HG03342 (cell line): ENCODE measurements around the gene CABP2.
"Not testable (repeated sequence)": the region's sequence is repeated elsewhere in the genome, so short reads cannot be mapped to it uniquely, and the experiment has no call there.

Experiments used
- ATAC-seq: cut with Tn5 transposase; IDR thresholded peaks from one replicate; pipeline ENCODE4 v1.9.1; 2021; ENCODE audit warnings: mild to moderate bottlenecking, moderate library complexity; ENCODE audit not compliant: unreplicated experiment

CABP2 gene

DNA sequence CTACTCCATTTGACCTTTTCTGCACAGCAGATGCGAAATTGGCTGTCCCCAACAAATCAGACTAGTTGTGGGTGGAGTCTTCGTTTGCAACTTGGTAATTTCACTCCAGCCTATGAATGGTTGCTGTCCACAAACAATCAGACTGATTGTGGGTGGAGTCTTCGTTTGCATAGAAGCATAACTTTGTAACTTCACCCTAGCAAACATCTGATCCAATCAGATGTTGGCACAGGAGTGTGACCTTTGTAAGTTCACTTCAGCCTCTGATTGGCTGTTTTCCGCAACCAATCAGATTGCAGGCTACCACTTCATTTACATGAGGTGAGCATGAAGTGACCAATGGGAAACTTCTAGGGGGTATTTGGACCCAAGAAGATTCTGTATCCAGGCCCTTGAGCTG, 16.3 kb upstream of the CABP2 start:
- no peak for ATAC-seq

GRCh38 chr11:67538823-67539505, 15.7 kb upstream of the CABP2 start:
- ATAC-seq: no peak

DNA sequence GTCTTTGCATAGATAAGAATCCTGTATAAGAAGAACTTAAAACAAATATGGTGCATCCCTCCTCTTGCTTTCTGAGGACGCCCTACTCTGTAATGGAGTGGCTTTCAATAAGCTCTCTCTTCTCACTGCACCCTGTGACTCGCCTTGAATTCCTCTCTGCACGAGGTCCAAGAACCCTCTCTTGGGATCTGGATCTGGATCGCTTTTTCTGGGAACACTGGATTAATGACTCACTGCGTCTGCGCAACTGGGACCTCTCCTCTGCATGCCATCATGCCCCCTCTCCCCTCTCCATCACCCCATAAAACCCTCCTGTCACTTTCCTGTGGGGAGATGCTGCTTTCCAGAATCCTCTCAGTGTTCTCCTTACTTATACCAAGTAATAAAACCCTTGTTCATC, 15.1 kb upstream of the CABP2 start:
- ATAC-seq: no peak

DNA sequence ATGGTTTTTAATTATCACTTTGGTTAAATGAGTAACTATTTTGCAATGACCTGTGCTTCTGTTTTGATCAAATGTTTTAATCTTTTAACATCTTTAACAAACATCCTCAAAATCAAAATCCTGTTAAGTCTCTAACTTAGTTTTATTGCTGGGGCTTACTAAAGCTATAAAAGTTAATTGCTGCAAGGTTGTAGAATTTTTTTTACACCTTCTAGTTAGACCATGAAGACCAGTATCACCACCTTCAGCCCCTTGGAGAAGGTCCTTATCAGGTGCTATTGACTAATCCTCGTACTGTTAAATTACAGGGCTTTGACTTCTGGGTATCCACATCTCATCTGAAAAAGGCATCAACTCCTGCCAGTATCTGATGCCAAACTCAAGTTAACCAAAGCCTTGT, 12.3 kb upstream of the CABP2 start:
- no peak for ATAC-seq

DNA sequence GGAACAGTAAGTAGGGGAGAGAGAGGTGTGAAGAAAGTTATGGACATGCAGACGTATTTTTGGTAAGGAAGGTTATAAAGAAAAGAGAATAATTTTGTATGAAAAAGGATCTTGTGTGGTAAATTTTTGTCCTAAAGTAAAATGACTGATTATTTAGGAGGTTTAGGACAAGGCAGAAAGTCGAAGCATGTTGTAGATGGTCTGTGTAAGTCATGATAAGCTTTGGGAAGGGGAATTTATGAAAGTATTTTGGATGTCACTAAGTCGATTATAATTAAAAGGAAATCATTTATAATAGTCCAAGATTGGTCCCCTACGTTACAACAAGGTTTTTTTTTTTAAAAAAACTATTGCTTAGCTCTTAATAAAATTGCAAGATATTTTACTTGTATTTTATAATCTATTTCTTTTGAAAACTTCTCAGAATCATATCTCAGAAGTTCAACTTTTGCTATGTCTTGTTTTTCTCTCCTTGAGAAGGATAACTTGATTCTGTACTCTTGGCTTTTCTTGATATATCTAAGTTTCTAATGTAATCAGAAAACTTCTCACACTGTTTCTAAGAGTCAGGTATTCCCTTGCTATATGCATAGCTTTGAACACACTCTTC, 10.9 kb upstream of the CABP2 start:
- ATAC-seq: no peak

DNA sequence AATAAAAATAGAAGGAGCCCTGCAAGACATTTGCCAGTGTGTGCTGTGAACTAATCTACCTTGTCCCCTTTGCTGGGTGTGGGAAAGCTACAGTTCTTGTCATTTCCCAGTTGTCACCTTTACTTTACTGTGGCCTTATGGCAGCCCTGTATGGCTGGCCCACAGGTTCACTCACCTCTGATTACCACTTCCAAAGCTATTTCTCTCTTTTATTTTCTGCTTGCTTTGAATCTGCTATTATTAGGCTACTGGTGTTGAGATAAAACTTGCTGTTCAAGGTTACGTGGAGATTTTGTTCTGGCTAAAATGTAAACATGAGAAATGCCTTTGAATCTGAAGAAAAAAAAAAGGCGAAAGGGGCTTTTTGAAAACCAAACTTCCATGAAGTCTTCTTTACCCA, 9.6 kb upstream of the CABP2 start:
- no peak for ATAC-seq

GRCh38 chr11:67530282-67530592, 7.0 kb upstream of the CABP2 start:
- ATAC-seq: no peak

DNA sequence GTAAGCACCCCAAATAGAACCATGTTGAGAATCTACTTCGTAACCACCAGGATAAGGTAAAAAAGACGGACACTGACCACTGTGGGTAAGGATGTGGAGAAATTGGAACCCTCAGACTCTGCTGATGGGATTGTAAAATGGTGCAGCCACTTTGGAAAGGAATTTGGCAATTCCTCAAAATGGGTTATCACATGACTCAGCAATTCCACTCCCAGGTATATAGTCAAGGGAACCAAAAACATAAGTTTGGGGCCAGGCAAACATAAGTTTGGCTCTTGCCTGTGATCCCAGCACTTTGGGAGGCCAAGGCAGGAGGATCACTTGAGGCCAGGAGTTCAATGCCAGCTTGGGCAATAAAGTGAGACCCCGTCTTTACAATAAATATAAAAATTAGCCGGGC, 5.1 kb upstream of the CABP2 start:
- no peak for ATAC-seq

GRCh38 chr11:67525275-67525976, 2.2 kb upstream of the CABP2 start:
- no peak for ATAC-seq

GRCh38 chr11:67524480-67524808, 1.2 kb upstream of the CABP2 start:
- no peak for ATAC-seq

DNA sequence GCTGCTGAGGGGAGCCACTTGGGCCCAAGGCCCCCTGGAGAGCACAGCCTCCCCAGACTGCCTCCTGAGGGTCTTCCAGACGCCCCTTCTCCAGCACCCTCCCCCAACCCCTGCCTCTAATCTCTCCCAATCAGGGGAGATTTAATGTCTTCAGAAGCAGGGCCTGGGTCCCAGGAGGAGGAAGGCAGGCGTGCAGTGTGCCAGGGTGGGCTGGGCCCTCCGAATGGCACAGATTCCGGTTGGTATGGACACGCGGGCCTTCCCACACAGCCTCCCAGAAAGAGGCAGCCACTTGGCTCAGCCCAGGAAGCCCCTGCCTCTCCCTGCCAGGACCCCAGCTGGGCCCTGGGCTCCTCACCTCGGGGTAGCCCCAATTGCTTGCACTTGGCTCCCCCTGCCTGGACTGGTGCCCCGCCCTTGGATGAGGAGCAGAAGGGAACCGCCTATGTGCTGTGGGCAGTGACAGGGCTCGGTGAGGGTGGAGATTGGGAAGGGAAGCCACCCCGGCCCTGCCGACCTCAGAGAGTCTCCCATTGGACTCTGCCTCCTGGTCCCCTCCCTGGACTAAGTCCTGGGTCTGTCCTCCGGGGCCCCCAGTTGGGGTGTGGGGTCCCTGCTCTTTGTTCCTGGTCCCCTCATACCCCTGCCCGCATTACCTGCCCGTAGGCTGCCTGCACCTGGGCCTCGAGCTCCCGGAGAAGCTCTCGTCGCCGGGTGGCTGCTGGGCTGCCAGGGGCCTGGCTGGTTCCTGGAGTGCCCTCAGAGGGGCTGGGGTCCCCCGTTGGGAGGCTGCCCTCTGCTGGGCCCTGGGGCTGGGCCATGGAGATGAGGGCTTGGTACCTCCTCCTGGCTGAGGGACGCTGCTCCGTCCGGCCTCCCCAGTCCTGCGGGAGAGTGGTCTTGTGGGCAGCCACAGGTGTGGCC, 572 bp upstream of the CABP2 start:
- ATAC-seq: no peak

GRCh38 chr11:67522338-67522737, 908 bp downstream of the CABP2 start:
- no peak for ATAC-seq

DNA sequence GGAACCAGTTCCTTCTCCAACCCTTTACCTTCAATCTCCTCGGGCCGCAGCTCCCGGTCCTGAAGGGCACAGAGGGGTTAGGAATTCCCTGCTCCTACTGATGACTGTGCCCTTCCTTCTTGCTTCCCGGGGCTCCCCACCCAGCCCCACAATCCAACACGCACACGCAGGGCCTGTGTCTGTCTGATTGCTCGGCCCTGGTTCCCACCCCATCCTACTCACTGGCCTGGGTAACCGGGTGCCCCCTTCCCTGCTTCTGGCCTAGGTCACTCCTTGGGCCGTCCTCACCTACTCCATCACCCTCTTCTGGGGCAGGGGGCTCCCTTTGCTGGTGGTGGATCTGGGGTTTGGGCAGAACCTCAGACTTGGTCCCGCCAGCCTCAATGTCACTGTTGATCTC, 1.3 kb downstream of the CABP2 start:
- ATAC-seq: no peak

DNA sequence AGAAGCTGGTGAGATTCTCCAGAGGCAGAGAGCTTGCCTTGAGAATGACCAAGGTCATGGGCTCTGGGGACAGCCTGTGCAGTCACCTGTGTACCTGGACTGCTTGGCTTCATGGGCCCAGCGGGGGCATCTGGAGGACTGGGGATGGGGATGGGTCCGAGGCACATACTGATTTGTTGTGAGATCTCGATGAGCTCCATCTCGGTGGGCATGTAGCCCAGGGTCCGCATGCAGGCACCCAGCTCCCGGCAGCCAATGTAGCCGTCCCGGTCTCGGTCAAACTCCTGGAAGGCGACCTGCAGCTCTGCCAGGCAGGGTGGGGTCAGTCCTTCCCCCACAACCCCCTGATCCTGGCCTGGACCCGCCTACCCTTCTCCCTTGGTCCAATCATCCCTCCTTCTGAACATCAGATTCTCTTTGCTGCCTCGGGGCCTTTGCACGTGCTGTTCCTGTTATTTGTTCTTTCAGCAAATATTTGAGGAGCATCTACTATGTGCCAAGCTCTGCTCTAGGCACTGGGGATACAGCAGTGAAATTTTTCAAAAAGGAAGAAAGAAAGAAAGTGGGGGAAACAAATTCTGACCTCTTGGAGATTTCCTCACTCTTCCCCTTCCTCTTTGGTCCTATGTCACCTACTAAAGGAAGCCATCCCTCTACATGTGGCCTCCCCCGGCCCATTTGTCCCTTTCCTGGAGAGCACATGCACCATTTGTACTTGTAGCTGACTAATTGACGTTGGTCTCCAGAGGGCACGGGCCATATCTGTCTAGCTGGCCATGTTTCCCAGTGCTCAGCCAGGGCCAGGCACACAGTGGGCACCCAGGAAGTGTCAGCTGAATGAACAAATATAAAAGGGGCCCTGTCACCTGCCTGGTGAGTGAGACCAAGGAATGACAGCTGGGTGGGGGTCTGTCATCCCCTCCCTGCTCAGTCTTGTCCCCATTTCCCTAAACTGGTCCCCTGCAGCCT, 2.1 kb downstream of the CABP2 start:
- ATAC-seq: no peak

DNA sequence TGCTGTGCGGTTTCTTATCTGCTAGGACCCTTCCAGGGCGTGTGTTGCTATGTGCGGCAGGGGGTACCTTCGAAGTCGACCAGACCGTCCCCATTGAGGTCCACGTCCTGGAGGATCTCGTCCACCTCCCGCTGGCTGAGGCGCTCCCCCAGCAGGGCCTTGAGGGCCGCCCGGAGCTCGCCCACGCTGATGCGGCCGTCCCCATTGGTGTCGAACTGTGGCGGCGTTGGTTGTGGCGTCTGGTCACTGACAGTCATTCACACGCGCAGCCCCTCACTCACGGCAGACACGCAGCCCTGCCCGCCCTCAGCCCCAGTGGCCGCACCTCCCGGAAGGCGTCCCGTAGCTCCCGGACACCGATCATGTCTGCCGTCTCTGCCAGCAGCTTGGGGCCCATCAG, 3.5 kb downstream of the CABP2 start:
- no peak for ATAC-seq

DNA sequence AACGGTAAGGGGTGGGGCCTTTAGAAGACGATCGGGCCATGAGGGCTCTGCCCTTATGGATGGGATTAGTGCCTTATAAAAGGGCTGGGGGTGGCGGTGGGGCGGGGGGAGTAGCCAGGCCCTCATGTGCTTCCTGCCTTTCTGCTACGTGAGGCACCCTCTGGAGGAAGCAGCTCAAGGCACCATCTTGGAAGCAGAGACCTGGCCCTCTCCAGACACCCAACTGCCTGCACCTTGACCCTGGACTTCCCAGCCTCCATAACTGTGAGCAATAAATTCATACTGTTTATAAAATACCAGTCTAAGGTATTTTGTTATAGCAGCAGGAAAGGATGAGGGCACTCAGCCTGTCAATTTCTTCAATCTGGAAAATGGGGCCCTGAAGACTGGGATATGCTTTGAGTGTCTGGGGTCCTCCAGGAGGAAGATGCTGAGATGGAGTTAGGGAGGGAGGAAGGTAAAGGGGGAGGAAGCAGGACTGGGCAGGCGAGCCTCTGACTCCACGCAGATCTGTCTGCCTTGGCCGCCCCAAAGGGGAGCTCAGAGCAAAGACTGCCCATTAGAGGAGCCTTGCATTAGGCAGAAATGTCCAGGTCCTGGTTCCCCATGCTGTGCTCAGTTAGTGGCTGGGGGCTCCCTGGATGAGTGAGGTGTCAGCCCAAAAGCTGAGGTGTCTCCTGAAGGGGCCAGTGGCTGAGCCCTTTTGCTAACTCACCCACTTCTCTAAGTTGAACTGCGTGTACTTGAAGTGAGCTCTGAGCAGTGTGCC, 5.3 kb downstream of the CABP2 start:
- ATAC-seq: no peak

DNA sequence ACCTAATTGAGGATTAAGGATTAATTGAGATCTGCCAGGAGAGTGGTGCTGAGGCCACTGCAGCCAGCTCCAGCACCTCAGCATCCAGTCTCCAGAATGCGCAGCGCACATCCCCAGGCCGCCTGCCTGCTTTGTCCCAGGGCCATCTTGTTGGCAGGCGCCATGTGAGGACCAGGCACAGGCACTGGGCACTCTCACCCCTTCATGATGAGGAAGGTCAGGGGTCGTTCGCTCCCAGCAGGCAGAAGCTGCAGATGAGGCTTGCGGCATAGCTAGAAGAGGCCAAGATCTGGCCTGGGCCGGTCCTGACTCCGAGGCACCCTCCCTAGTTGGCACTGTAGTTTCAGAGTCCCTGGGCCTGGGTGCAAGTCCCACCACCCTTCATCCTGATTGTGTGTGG, 6.4 kb downstream of the CABP2 start:
- no peak for ATAC-seq

DNA sequence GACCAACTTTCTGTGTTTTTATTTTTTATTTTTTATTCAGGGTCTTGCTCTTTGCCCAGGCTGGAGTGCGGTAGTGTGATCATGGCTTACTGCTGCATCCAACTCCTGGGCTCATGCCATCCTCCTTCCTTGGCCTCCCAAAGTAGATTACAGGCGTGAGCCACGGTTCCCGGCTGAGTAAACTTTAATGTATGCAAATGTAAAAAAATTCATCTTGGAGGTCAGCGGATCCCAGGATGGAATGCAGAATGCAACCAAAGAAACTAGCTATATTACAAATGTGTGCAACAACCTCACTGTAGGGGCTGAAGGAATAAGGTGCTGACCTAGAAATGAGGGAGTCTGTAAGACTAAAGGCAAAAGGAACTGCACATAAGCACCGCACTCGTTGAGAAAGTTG, 9.1 kb downstream of the CABP2 start:
- ATAC-seq: no peak

DNA sequence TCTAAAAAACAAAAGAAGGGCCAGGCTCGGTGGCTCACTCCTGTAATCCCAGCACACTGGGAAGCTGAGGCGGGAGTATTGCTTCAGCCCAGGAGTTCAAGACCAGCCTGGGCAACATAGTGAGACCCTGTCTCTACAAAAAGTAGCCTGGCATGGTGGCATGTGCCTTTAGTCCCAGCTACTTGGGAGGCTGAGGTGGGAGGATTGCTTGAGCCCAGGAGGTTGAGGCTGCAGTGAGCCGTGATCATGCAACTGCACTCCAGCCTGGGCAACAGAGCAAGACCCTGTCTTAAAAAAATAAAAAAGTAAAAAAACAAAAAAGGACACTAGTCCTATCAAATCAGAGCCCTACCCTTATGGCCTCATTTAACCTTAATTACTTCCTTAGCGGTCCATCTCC, 11.7 kb downstream of the CABP2 start:
- ATAC-seq: not testable (repeated sequence)

GRCh38 chr11:67510023-67510345, 13.3 kb downstream of the CABP2 start:
- no peak for ATAC-seq
